HEK293T (cell line): ENCODE measurements around the gene FERMT2.

ENCODE experiments used
- BHLHE40 ChIP-seq: fragments of 450-650 bp; IDR thresholded peaks from 2 replicates; pipeline ENCODE4 v1.6.1; 2016; ENCODE audit warnings: mild to moderate bottlenecking, moderate library complexity, borderline replicate concordance
- ELF4 ChIP-seq: fragments of 450-650 bp; IDR thresholded peaks from 2 replicates; pipeline ENCODE4 v1.6.1; 2017; ENCODE audit warnings: antibody characterized with exemption
- FOXA1 ChIP-seq: fragments of 450-650 bp; IDR thresholded peaks from 2 replicates; pipeline ENCODE4 v1.6.1; 2016; ENCODE audit warnings: mild to moderate bottlenecking
- FOXK2 ChIP-seq: fragments of 450-650 bp; IDR thresholded peaks from 2 replicates; pipeline ENCODE4 v1.6.1; 2016; ENCODE audit warnings: mild to moderate bottlenecking
- FOXM1 ChIP-seq: fragments of 450-650 bp; IDR thresholded peaks from 2 replicates; pipeline ENCODE4 v1.6.1; 2017; ENCODE audit warnings: mild to moderate bottlenecking, borderline replicate concordance
- SP1 ChIP-seq: fragments of 450-650 bp; IDR thresholded peaks from 2 replicates; pipeline ENCODE4 v1.6.1; 2017

DNA sequence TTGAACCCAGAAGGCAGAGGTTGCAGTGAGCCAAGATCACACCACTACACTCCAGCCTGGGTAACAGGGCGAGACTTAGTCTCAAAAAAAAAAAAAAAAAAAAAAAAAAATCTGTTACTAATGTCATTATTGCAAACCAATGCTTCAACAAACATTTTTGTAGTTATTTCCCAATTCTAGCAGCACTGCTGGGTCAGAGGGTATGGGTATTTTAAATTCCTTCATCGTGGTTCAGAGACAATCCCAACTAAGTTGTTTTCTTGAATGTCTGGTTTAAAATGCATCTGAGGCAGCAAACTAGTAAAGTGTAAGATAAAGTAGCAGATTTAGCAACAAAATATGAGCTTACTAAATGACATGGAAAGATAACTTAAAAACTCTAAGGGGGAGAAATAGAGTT lies 65.6 kb downstream of the FERMT2 start:
- TF ChIP-seq FOXM1, result no peak
- no peak for TF ChIP-seq ELF4
- no peak for TF ChIP-seq SP1
- no peak for TF ChIP-seq BHLHE40
- no peak for TF ChIP-seq FOXA1
- no peak for TF ChIP-seq FOXK2
